Measurements from ENCODE around the gene C6orf89. TPM values are rescaled to one million over a fixed set of nuclear protein-coding genes. Genes with fewer than 3 reads are reported as not detected.

Gene C6orf89
- total RNA-seq, 1 experiment from 2014 or later, result 32.9 TPM

GRCh38 chr6:36855750-36856149 is 30.0 kb upstream of the C6orf89 start:
- intact Hi-C loops (cut with micrococcal nuclease), result no loop called here
- Histone ChIP-seq H3K27me3 (ENCODE audit: insufficient read depth, low read length) (no peaks in the 10 kb centered on the region), H3K4me1 (ENCODE audit: control insufficient read depth in 1 of 2, insufficient read depth in 2 of 2, low read length in 2 of 2) (no peaks in the 10 kb centered on the region), H3K9me3 (ENCODE audit: control insufficient read depth in 1 of 2, insufficient read depth in 1 of 2, low read depth in 1 of 2, low read length in 2 of 2) (no peaks in the 10 kb centered on the region), H3K9ac (ENCODE audit: low read length) (no peak overlapping the region), H3K4me2 (ENCODE audit: low read length) (no peak overlapping the region), H3K27ac (ENCODE audit: low read depth, low read length) (no peak overlapping the region), H4K20me1 (ENCODE audit: insufficient read depth) (no peaks in the 10 kb centered on the region), H3K79me2 (ENCODE audit: insufficient read depth, low read length) (peaks cover 29% of the 10 kb centered on the region; the same call in 1 of the 2 replicates), H2AFZ (ENCODE audit: low read depth, low read length, poor library complexity, severe bottlenecking) (no peak overlapping the region), H3K4me3 (replicated peaks in 1 of 2; ENCODE audit: low read depth in 1 of 2, low read length in 2 of 2) (no peak overlapping the region), H3K36me3 (ENCODE audit: control insufficient read depth in 1 of 2, insufficient read depth in 2 of 2, low read length in 2 of 2) (peaks cover 5 to 16% of the 10 kb centered on the region in 2 experiments; a peak in 3 of 4 replicates), H3K9me2 (ENCODE audit: insufficient read depth) (no peaks in the 10 kb centered on the region)
- TF ChIP-seq JUND (IDR thresholded peaks at IDR 0.05) (no peak), ZFX (IDR thresholded peaks at IDR 0.05) (no peak), CEBPB (IDR thresholded peaks at IDR 0.05; ENCODE audit: low read depth) (no peak), ZNF274 (IDR thresholded peaks at IDR 0.05; ENCODE audit: low read depth, low read length) (no peak)
- TF ChIP-seq, protein P1, sequence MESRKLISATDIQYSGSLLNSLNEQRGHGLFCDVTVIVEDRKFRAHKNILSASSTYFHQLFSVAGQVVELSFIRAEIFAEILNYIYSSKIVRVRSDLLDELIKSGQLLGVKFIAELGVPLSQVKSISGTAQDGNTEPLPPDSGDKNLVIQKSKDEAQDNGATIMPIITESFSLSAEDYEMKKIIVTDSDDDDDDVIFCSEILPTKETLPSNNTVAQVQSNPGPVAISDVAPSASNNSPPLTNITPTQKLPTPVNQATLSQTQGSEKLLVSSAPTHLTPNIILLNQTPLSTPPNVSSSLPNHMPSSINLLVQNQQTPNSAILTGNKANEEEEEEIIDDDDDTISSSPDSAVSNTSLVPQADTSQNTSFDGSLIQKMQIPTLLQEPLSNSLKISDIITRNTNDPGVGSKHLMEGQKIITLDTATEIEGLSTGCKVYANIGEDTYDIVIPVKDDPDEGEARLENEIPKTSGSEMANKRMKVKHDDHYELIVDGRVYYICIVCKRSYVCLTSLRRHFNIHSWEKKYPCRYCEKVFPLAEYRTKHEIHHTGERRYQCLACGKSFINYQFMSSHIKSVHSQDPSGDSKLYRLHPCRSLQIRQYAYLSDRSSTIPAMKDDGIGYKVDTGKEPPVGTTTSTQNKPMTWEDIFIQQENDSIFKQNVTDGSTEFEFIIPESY (IDR thresholded peaks at IDR 0.05; ENCODE audit: extremely low read depth, insufficient replicate concordance, low read length), result no peak
- ChIA-PET RAD21 (ENCODE audit: low non-redundant PET in 1 of 2, low total read pairs in 2 of 2, uncharacterized antibody in 2 of 2, unreplicated experiment in 2 of 2) (no interaction called here), POLR2A (no interaction called here), CTCF (no interaction called here)
- ATAC-seq (no peak), DNase-seq (ENCODE audit: low read depth, low spot score) (no peak)
- no TSS peak for BruUV-seq (replicated peaks)

- no TSS peak for BruUV-seq (replicated peaks)
- RAD21 ChIA-PET (ENCODE audit: low non-redundant PET in 1 of 2, low total read pairs in 2 of 2, uncharacterized antibody in 2 of 2, unreplicated experiment in 2 of 2), result no interaction called here
- Histone ChIP-seq H3K9me3 (ENCODE audit: control insufficient read depth in 1 of 2, insufficient read depth in 1 of 2, low read depth in 1 of 2, low read length in 2 of 2) (no peaks in the 10 kb centered on the region), H3K4me2 (ENCODE audit: low read length) (no peak overlapping the region), H3K9ac (ENCODE audit: low read length) (no peak overlapping the region), H3K9me2 (ENCODE audit: insufficient read depth) (no peaks in the 10 kb centered on the region), H3K27me3 (ENCODE audit: insufficient read depth, low read length) (no peaks in the 10 kb centered on the region), H3K4me1 (ENCODE audit: control insufficient read depth in 1 of 2, insufficient read depth in 2 of 2, low read length in 2 of 2) (no peaks in the 10 kb centered on the region), H3K27ac (ENCODE audit: low read depth, low read length) (no peak overlapping the region), H3K36me3 (ENCODE audit: control insufficient read depth in 1 of 2, insufficient read depth in 2 of 2, low read length in 2 of 2) (peaks cover 5 to 16% of the 10 kb centered on the region in 2 experiments; a peak in 3 of 4 replicates), H2AFZ (ENCODE audit: low read depth, low read length, poor library complexity, severe bottlenecking) (no peak overlapping the region), H3K79me2 (ENCODE audit: insufficient read depth, low read length) (peaks cover 34% of the 10 kb centered on the region; the same call in 1 of the 2 replicates), H3K4me3 (replicated peaks in 1 of 2; ENCODE audit: low read depth in 1 of 2, low read length in 2 of 2) (no peak overlapping the region), H4K20me1 (ENCODE audit: insufficient read depth) (no peaks in the 10 kb centered on the region)
- ATAC-seq, result no peak
- CTCF ChIA-PET, result no interaction called here
- POLR2A ChIA-PET, result no interaction called here
- no peak for DNase-seq (ENCODE audit: low read depth, low spot score)
- intact Hi-C loops (cut with micrococcal nuclease), result no loop called here
- TF ChIP-seq, protein P2, sequence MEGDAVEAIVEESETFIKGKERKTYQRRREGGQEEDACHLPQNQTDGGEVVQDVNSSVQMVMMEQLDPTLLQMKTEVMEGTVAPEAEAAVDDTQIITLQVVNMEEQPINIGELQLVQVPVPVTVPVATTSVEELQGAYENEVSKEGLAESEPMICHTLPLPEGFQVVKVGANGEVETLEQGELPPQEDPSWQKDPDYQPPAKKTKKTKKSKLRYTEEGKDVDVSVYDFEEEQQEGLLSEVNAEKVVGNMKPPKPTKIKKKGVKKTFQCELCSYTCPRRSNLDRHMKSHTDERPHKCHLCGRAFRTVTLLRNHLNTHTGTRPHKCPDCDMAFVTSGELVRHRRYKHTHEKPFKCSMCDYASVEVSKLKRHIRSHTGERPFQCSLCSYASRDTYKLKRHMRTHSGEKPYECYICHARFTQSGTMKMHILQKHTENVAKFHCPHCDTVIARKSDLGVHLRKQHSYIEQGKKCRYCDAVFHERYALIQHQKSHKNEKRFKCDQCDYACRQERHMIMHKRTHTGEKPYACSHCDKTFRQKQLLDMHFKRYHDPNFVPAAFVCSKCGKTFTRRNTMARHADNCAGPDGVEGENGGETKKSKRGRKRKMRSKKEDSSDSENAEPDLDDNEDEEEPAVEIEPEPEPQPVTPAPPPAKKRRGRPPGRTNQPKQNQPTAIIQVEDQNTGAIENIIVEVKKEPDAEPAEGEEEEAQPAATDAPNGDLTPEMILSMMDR (IDR thresholded peaks at IDR 0.05 in 2 of 3, conservative IDR thresholded peaks at IDR 0.05 in 1 of 3; ENCODE audit: borderline replicate concordance in 1 of 3, insufficient read depth in 1 of 3, low read depth in 2 of 3, low read length in 2 of 3), result no peak
- TF ChIP-seq EZH2phosphoT487 (IDR thresholded peaks at IDR 0.05; ENCODE audit: borderline replicate concordance) (no peak), ZFX (IDR thresholded peaks at IDR 0.05) (no peak), CEBPB (IDR thresholded peaks at IDR 0.05; ENCODE audit: low read depth) (no peak), TCF7L2 (IDR thresholded peaks at IDR 0.05; ENCODE audit: borderline replicate concordance, extremely low read depth, insufficient read depth, insufficient read length) (no peak), YY1 (IDR thresholded peaks at IDR 0.05; ENCODE audit: extremely low read depth, insufficient replicate concordance, low read depth, low read length) (no peak), SP1 (IDR thresholded peaks at IDR 0.05; ENCODE audit: low read depth) (no peak), POLR2A (IDR thresholded peaks at IDR 0.05; ENCODE audit: borderline replicate concordance, extremely low read depth, insufficient read depth, insufficient read length) (no peak), POLR2AphosphoS5 (IDR thresholded peaks at IDR 0.05; ENCODE audit: low read depth, low read length) (no peak), SIN3A (IDR thresholded peaks at IDR 0.05; ENCODE audit: low read depth) (no peak)
- TF ChIP-seq, protein P3, sequence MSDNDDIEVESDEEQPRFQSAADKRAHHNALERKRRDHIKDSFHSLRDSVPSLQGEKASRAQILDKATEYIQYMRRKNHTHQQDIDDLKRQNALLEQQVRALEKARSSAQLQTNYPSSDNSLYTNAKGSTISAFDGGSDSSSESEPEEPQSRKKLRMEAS (IDR thresholded peaks at IDR 0.05), result no peak
- TF ChIP-seq, protein P1 (IDR thresholded peaks at IDR 0.05; ENCODE audit: extremely low read depth, insufficient replicate concordance, low read length), result no peak
Observed at GRCh38 chr6:36856277-36856676, 29.5 kb upstream of the C6orf89 start.

Data from HCT116 (cell line).